ENCODE measurements around the gene CHST15.
"Not testable (repeated sequence)": the region's sequence is repeated elsewhere in the genome, so short reads cannot be mapped to it uniquely, and the experiment has no call there.

CHST15 gene

GRCh38 chr10:124040451-124041188, 52.8 kb downstream of the CHST15 start:
- peak; percentile 83 for DNase-seq

- peak; percentile 54 for DNase-seq
Observed at GRCh38 chr10:124039483-124040013, 53.9 kb downstream of the CHST15 start.

- peak; percentile 66 for DNase-seq
Observed at GRCh38 chr10:124037784-124038183, 55.6 kb downstream of the CHST15 start.

- DNase-seq: no peak
Observed at GRCh38 chr10:124037286-124037685, 56.1 kb downstream of the CHST15 start.

GRCh38 chr10:124036746-124037145, 56.7 kb downstream of the CHST15 start:
- DNase-seq: no peak

- peak; percentile 90 for DNase-seq
Observed at GRCh38 chr10:124035928-124036558, 57.4 kb downstream of the CHST15 start.

GRCh38 chr10:124035306-124035927, 58.0 kb downstream of the CHST15 start:
- no peak for DNase-seq

GRCh38 chr10:124034576-124035305, 58.7 kb downstream of the CHST15 start:
- not testable (repeated sequence) for DNase-seq

GRCh38 chr10:124033887-124034218, 59.5 kb downstream of the CHST15 start:
- no peak for DNase-seq

GRCh38 chr10:124032971-124033886, 60.2 kb downstream of the CHST15 start:
- DNase-seq: peak; percentile 70

GRCh38 chr10:124032087-124032935, 61.1 kb downstream of the CHST15 start:
- DNase-seq: no peak

GRCh38 chr10:124030492-124031110, 62.8 kb downstream of the CHST15 start:
- no peak for DNase-seq

- no peak for DNase-seq
Observed at GRCh38 chr10:124030061-124030460, 63.3 kb downstream of the CHST15 start.

- no peak for DNase-seq
Observed at GRCh38 chr10:124029559-124029958, 63.8 kb downstream of the CHST15 start.

GRCh38 chr10:124028700-124029480, 64.5 kb downstream of the CHST15 start:
- no peak for DNase-seq

- no peak for DNase-seq
Observed at GRCh38 chr10:124027651-124028050, 65.7 kb downstream of the CHST15 start.

GRCh38 chr10:124027031-124027611, 66.3 kb downstream of the CHST15 start:
- DNase-seq: no peak

- DNase-seq: no peak
Observed at GRCh38 chr10:124026589-124026939, 66.8 kb downstream of the CHST15 start.

Data from suppressor macrophage treated with lipopolysaccharide for 4 hours (primary cell).